Cardiac muscle cell (in vitro differentiated cells and primary cell): ENCODE results near the gene TRIP12. TPM values are rescaled to one million over a fixed set of nuclear protein-coding genes. Genes with fewer than 3 reads are reported as not detected.

Source experiments
- DNase-seq, 2 donors: peaks; one replicate each; pipeline versions ENCODE4 v3.0.0 to v3.0.0-alpha.2; 2010 to 2017; ENCODE audit warnings: low read depth in 1 of 2, low spot score in 1 of 2
- H3K27ac ChIP-seq: fragments of 200-600 bp; sonication (generic); 2 replicates; pipeline ENCODE4 v1.5.1; 2016
- H3K27me3 ChIP-seq: fragments of 200-600 bp; sonication (generic); 2 replicates; pipeline ENCODE4 v1.6.0; 2016; ENCODE audit warnings: control low read depth
- H3K36me3 ChIP-seq: fragments of 200-600 bp; sonication (generic); 2 replicates; pipeline ENCODE4 v1.5.1; 2016; ENCODE audit warnings: control low read depth
- H3K4me1 ChIP-seq: fragments of 200-600 bp; sonication (generic); 2 replicates; pipeline ENCODE4 v1.8.1; 2017; ENCODE audit warnings: low read depth, mild to moderate bottlenecking, mixed run types
- H3K4me3 ChIP-seq: fragments of 200-600 bp; sonication (generic); 2 replicates; pipeline ENCODE4 v1.5.1; 2016; ENCODE audit warnings: mild to moderate bottlenecking
- H3K9me3 ChIP-seq: fragments of 200-600 bp; sonication (generic); 2 replicates; pipeline ENCODE4 v1.5.1; 2017; ENCODE audit warnings: low read depth, mild to moderate bottlenecking, control low read depth
- polyA plus RNA-seq: library from polyadenylated mRNA; unstranded; fragments of >200 nt; fragmentation: Nextera tagmentation; extraction: Ambion mirVana; gene quantifications from 2 replicates; pipeline ENCODE4 v1.2.1, GENCODE V29; 2016
- total RNA-seq: library from RNA; depleted of rRNA; stranded (reverse); fragments of >200 nt; gene quantifications from 2 replicates; pipeline ENCODE4 v1.2.3, GENCODE V29; 2016
- TF ChIP-seq, protein P1 (sequence below): IDR thresholded peaks from 2 replicates; pipeline ENCODE4 v1.5.1; 2012; ENCODE audit warnings: low read depth, mild to moderate bottlenecking, low read length

The TRIP12 gene
- total and polyA plus RNA-seq, 2 experiments from 2014 or later, result 57.5 to 190 TPM

DNA sequence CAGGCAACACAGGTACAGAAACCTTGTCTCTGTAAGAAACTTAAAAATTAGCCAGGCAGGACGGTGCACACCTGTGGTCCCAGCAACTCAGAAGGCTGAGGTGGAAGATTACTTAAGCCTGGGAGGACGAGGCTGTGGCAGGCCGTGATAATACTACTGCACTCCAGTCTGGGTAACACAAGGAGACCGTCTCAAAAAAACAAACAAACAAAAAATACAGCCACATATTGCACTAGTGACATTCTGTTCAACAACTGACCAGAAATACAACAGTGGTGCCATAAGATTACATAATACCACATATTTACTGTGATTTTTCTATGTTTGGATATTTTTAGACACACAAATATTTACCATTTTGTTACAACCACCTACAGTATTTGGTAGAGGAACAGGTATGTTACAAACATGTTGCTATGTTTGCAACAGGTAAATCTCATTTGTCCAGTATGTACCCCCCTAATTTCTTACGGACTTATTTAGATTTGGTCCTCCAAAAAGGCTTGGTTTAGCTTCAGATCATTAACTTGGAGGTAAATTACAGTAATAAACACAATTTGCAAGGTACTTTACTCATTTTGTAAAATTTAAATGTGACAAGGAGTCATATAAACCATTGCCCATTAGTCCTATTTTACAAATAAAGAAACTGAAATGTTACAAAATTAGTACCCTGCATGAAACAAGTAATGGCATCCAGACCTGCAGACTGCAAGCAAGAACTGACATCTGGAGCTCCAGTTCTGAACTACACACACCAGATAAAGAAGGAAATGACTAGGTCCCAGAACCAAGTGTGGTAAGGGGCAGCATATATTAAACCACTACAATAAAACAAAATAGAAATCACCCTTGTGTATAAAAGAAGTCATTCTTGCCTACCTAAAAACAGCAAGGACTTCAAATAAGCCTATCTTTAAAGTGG is 36.8 kb downstream of the TRIP12 start:
- peak overlapping the region; percentile 59 for H3K27ac ChIP-seq
- H3K9me3 ChIP-seq, result no peaks in the 10 kb centered on the region
- no peaks in the 10 kb centered on the region for H3K27me3 ChIP-seq
- peaks cover 5% of the 10 kb centered on the region for H3K36me3 ChIP-seq
- H3K4me1 ChIP-seq, result peaks cover 39% of the 10 kb centered on the region
- TF ChIP-seq, protein P1, sequence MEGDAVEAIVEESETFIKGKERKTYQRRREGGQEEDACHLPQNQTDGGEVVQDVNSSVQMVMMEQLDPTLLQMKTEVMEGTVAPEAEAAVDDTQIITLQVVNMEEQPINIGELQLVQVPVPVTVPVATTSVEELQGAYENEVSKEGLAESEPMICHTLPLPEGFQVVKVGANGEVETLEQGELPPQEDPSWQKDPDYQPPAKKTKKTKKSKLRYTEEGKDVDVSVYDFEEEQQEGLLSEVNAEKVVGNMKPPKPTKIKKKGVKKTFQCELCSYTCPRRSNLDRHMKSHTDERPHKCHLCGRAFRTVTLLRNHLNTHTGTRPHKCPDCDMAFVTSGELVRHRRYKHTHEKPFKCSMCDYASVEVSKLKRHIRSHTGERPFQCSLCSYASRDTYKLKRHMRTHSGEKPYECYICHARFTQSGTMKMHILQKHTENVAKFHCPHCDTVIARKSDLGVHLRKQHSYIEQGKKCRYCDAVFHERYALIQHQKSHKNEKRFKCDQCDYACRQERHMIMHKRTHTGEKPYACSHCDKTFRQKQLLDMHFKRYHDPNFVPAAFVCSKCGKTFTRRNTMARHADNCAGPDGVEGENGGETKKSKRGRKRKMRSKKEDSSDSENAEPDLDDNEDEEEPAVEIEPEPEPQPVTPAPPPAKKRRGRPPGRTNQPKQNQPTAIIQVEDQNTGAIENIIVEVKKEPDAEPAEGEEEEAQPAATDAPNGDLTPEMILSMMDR, result no peak
- H3K4me3 ChIP-seq, result no peak overlapping the region
- DNase-seq, result no peak

DNA sequence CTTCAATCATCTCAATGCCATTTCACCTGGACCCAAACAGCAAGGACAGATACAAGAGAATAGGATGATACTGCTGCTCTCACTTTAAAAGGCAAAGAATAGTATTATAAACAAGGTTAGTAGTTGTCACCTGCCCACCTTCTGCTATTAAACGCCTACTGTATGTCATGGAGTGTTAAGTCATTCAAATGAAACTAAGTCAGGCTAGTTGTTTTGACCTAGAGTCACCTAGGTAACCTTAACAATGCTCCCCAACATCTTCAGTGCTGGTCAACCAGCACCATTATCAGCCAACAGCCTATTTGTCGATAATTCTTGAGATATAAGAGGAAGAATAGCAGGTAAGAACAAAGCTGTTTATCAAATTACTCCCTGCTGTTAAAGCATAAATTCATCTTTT is 39.2 kb downstream of the TRIP12 start:
- Histone ChIP-seq H3K4me3 (no peak overlapping the region), H3K36me3 (peaks cover 15% of the 10 kb centered on the region), H3K27me3 (no peaks in the 10 kb centered on the region), H3K4me1 (peaks cover 23% of the 10 kb centered on the region), H3K27ac (no peak overlapping the region), H3K9me3 (no peaks in the 10 kb centered on the region)
- TF ChIP-seq, protein P1, result no peak
- no peak for DNase-seq

DNA sequence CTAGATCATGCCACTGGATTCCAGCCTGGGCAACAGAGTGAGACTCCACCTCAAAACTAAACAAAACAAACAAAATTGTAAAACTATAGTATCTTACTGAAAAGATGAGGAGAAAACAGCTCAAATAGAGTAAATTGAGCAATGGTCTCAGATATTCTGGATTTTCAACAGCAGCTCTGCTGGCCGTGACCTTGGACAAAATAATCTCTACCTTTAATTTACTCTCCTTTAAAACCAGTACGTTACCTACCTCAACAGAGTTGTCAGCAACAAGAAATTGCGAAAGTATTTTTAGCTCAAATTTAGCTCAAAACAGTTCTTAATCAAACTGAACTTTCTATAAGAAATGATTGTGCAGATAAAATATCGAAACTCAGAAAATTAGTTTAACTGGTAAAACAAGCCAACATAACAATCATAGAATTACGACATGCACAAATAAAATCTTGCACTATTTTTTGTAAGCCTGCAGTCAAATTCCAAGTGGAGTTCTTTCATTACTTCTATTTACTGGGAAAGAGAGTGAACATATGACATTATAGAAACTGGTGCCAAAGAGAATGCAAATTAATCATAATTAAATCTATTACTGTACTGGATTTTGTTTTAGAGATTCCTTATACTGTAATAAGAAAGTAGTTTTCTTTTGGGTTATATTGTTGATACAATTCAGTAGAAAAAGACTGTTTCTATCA is 40.8 kb downstream of the TRIP12 start:
- no peak overlapping the region for H3K4me3 ChIP-seq
- peaks cover 12% of the 10 kb centered on the region for H3K4me1 ChIP-seq
- H3K27ac ChIP-seq, result no peak overlapping the region
- TF ChIP-seq, protein P1, result no peak
- no peaks in the 10 kb centered on the region for H3K27me3 ChIP-seq
- no peaks in the 10 kb centered on the region for H3K9me3 ChIP-seq
- peaks cover 17% of the 10 kb centered on the region for H3K36me3 ChIP-seq
- DNase-seq, result no peak

GRCh38 chr2:229879191-229879950 is 42.4 kb downstream of the TRIP12 start:
- H3K4me3 ChIP-seq, result no peak overlapping the region
- no peaks in the 10 kb centered on the region for H3K9me3 ChIP-seq
- H3K27me3 ChIP-seq, result no peaks in the 10 kb centered on the region
- no peak overlapping the region for H3K27ac ChIP-seq
- TF ChIP-seq, protein P1, result no peak
- no peaks in the 10 kb centered on the region for H3K4me1 ChIP-seq
- peaks cover 17% of the 10 kb centered on the region for H3K36me3 ChIP-seq
- DNase-seq, result no peak

DNA sequence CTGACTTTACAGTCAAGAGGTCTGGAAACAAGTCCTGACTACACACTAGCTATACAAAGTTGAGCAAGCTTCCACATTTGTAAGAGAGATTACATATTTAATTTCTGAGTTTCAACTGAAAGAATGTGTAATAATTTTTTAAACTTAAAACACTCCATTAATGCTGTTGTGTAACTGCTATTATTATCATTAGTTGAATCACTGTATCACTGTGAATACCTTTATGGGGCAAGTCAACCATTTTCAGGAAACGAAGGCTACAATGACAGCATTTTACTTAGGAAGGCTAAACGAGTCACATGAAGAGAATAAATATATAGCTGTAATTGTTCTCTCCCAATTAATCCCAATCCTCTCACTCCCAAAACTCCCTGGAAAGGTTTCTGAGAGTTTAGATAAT is 46.3 kb downstream of the TRIP12 start:
- Histone ChIP-seq H3K4me3 (no peak overlapping the region), H3K36me3 (peaks cover 17% of the 10 kb centered on the region), H3K27ac (no peak overlapping the region), H3K27me3 (no peaks in the 10 kb centered on the region), H3K9me3 (no peaks in the 10 kb centered on the region), H3K4me1 (peaks cover 3% of the 10 kb centered on the region)
- DNase-seq, result no peak
- TF ChIP-seq, protein P1, result no peak
